H9 (cell line): ENCODE results near the gene ABR. TPM values are rescaled to one million over a fixed set of nuclear protein-coding genes. Genes with fewer than 3 reads are reported as not detected.

Source experiments
- DNase-seq: peaks from one replicate; pipeline ENCODE4 v3.0.0-alpha.2; 2017
- H2AFZ ChIP-seq: one replicate; pipeline ENCODE4 v1.6.1; 2013; ENCODE audit warnings: mild to moderate bottlenecking, low read length, control low read depth, moderate library complexity
- H2AK5ac ChIP-seq: 2 replicates; pipeline ENCODE4 v1.6.1; 2013; ENCODE audit warnings: low read length, control low read depth, mixed read lengths; ENCODE audit not compliant: insufficient read length
- H2BK120ac ChIP-seq: one replicate; pipeline ENCODE4 v1.6.1; 2013; ENCODE audit warnings: low read depth, mild to moderate bottlenecking, low read length, control low read depth, inconsistent platforms; ENCODE audit not compliant: poor library complexity, severe bottlenecking
- H2BK12ac ChIP-seq: 2 replicates; pipeline ENCODE4 v1.6.1; 2013; ENCODE audit warnings: low read length, control low read depth, mixed read lengths, low read depth; ENCODE audit not compliant: insufficient read length
- H2BK15ac ChIP-seq: 2 replicates; pipeline ENCODE4 v1.6.1; 2013; ENCODE audit warnings: low read depth, low read length, control low read depth
- H2BK20ac ChIP-seq: one replicate; pipeline ENCODE4 v1.6.1; 2013; ENCODE audit warnings: low read depth, mild to moderate bottlenecking, low read length, control low read depth, inconsistent platforms; ENCODE audit not compliant: poor library complexity, severe bottlenecking
- H2BK5ac ChIP-seq: 2 replicates; pipeline ENCODE4 v1.6.1; 2013; ENCODE audit warnings: low read length, control low read depth, mixed read lengths; ENCODE audit not compliant: insufficient read length
- H3K14ac ChIP-seq: 2 replicates; pipeline ENCODE4 v1.6.1; 2013; ENCODE audit warnings: low read length, control low read depth; ENCODE audit not compliant: insufficient read depth
- H3K18ac ChIP-seq: 2 replicates; pipeline ENCODE4 v1.6.1; 2013; ENCODE audit warnings: low read depth, mild to moderate bottlenecking, mixed read lengths, low read length, control low read depth; ENCODE audit not compliant: insufficient read length
- H3K23ac ChIP-seq: 2 replicates; pipeline ENCODE4 v1.6.1; 2013; ENCODE audit warnings: low read length, control low read depth, mixed read lengths, low read depth; ENCODE audit not compliant: insufficient read length
- H3K23me2 ChIP-seq: 2 replicates; pipeline ENCODE4 v1.6.1; 2013; ENCODE audit warnings: low read depth, mild to moderate bottlenecking, mixed read lengths, low read length, control low read depth; ENCODE audit not compliant: insufficient read length, poor library complexity, severe bottlenecking
- H3K27ac ChIP-seq: 2 replicates; pipeline ENCODE4 v1.5.1; 2013; ENCODE audit warnings: low read length, control low read depth, mixed read lengths, low read depth; ENCODE audit not compliant: insufficient read length
- H3K27me3 ChIP-seq: 2 replicates; pipeline ENCODE4 v1.6.1; 2013; ENCODE audit warnings: low read length, control low read depth, inconsistent platforms; ENCODE audit not compliant: insufficient read depth
- H3K4ac ChIP-seq: 2 replicates; pipeline ENCODE4 v1.6.1; 2013; ENCODE audit warnings: low read depth, mild to moderate bottlenecking, control low read depth, inconsistent platforms, low read length, moderate library complexity
- H3K4me1 ChIP-seq: 2 replicates; pipeline ENCODE4 v1.6.1; 2013; ENCODE audit warnings: low read length, control low read depth, inconsistent platforms; ENCODE audit not compliant: insufficient read depth
- H3K4me2 ChIP-seq: 2 replicates; pipeline ENCODE4 v1.6.1; 2013; ENCODE audit warnings: low read length, control low read depth, mixed read lengths; ENCODE audit not compliant: insufficient read length, insufficient read depth
- H3K56ac ChIP-seq: 2 replicates; pipeline ENCODE4 v1.6.1; 2013; ENCODE audit warnings: low read depth, mild to moderate bottlenecking, mixed read lengths, low read length, control low read depth; ENCODE audit not compliant: insufficient read length
- H3K79me1 ChIP-seq: 2 replicates; pipeline ENCODE4 v1.6.1; 2013; ENCODE audit warnings: low read depth, mild to moderate bottlenecking, moderate library complexity, low read length, control low read depth, inconsistent platforms; ENCODE audit not compliant: insufficient read depth, poor library complexity, severe bottlenecking
- H3K79me2 ChIP-seq: 2 replicates; pipeline ENCODE4 v1.6.1; 2013; ENCODE audit warnings: low read length, control low read depth, inconsistent platforms; ENCODE audit not compliant: insufficient read depth
- H3K9ac ChIP-seq: 2 replicates; pipeline ENCODE4 v1.6.1; 2013; ENCODE audit warnings: low read length, control low read depth, mixed read lengths; ENCODE audit not compliant: insufficient read length; ENCODE audit errors: extremely low read depth
- H3K9me3 ChIP-seq: one replicate; pipeline ENCODE4 v1.6.1; 2013; ENCODE audit warnings: low read depth, low read length, inconsistent platforms; ENCODE audit not compliant: control insufficient read depth
- H3T11ph ChIP-seq: one replicate; pipeline ENCODE4 v1.6.1; 2013; ENCODE audit warnings: mild to moderate bottlenecking, low read length, control low read depth, inconsistent platforms
- H4K20me1 ChIP-seq: one replicate; pipeline ENCODE4 v1.6.1; 2013; ENCODE audit not compliant: control insufficient read depth, insufficient read length, insufficient read depth
- H4K5ac ChIP-seq: 2 replicates; pipeline ENCODE4 v1.6.1; 2013; ENCODE audit warnings: low read depth, mild to moderate bottlenecking, mixed read lengths, low read length, control low read depth; ENCODE audit not compliant: insufficient read length
- H4K8ac ChIP-seq: replicated peaks from 2 replicates; pipeline ENCODE4 v1.6.1; 2013; ENCODE audit warnings: low read length, control low read depth, mixed read lengths, low read depth; ENCODE audit not compliant: insufficient read length
- H4K91ac ChIP-seq: 2 replicates; pipeline ENCODE4 v1.6.1; 2013; ENCODE audit warnings: low read depth, mild to moderate bottlenecking, moderate library complexity, mixed read lengths, low read length, control low read depth; ENCODE audit not compliant: insufficient read length
- H3K27ac Mint-ChIP-seq, 3 experiments: 2 replicates in 2 of 3; 3 replicates in 1 of 3; pipeline ENCODE4 v1.8.0; 2020 to 2021; ENCODE audit warnings: mixed read lengths in 3 of 3, mild to moderate bottlenecking in 1 of 3, moderate library complexity in 1 of 3
- H3K27me3 Mint-ChIP-seq: 2 replicates; pipeline ENCODE4 v1.8.0; 2021; ENCODE audit warnings: low read depth, mild to moderate bottlenecking, moderate library complexity, mixed read lengths
- H3K36me3 Mint-ChIP-seq, 3 experiments: 2 replicates in 2 of 3; 3 replicates in 1 of 3; pipeline ENCODE4 v1.8.0; 2020 to 2021; ENCODE audit warnings: low read depth in 3 of 3, mixed read lengths in 3 of 3; ENCODE audit not compliant: insufficient read depth in 1 of 3
- H3K4me1 Mint-ChIP-seq, 2 experiments: 2 replicates each; pipeline ENCODE4 v1.8.0; 2020; ENCODE audit warnings: mixed read lengths in 2 of 2
- H3K4me3 Mint-ChIP-seq, 2 experiments: 2 replicates in 1 of 2; 3 replicates in 1 of 2; pipeline ENCODE4 v1.8.0; 2020 to 2021; ENCODE audit warnings: mild to moderate bottlenecking in 2 of 2, mixed read lengths in 2 of 2, moderate library complexity in 1 of 2
- H3K9me3 Mint-ChIP-seq, 2 experiments: 2 replicates in 1 of 2; 3 replicates in 1 of 2; pipeline ENCODE4 v1.8.0; 2020; ENCODE audit warnings: mild to moderate bottlenecking in 2 of 2, mixed read lengths in 2 of 2, moderate library complexity in 1 of 2
- CTCF ChIP-seq: fragments of 200-600 bp; sonication (generic); conservative IDR thresholded peaks from 3 replicates; pipeline ENCODE4 v1.8.0; 2021; ENCODE audit warnings: antibody characterized with exemption, mild to moderate bottlenecking
- WGBS: extraction: QIAGEN DNeasy Blood & Tissue Kit; methylation state at CpG from one replicate; pipeline ENCODE4 v1.1.7; 2013; ENCODE audit warnings: missing lambda C conversion rate, low lambda C conversion rate, mixed read lengths; ENCODE audit not compliant: insufficient read length; ENCODE audit errors: extremely low coverage; 5-methylcytosine and 5-hydroxymethylcytosine counted together
- total RNA-seq: library from RNA; stranded (reverse); gene quantifications from 2 replicates; pipeline ENCODE4 v1.2.1, GENCODE V29; 2021

Gene ABR
- total RNA-seq, 1 experiment from 2014 or later = 34.7 TPM

GRCh38 chr17:992933-993332 lies 186.8 kb downstream of the ABR start:
- Histone ChIP-seq H3K27me3 (no peaks in the 10 kb centered on the region; the same call in 1 of the 2 replicates), H3K56ac (no peak overlapping the region), H4K5ac (no peak overlapping the region), H2BK20ac (no peak overlapping the region), H3K23me2 (peaks cover 3% of the 10 kb centered on the region), H3K14ac (no peak overlapping the region), H3K18ac (no peak overlapping the region), H3K23ac (no peak overlapping the region), H2BK5ac (no peak overlapping the region), H2AK5ac (no peak overlapping the region), H4K8ac (no peak overlapping the region), H3K79me1 (no peaks in the 10 kb centered on the region), H3K4me1 (peaks cover 2% of the 10 kb centered on the region; the same call in 1 of the 2 replicates), H3K4ac (no peak overlapping the region), H4K91ac (no peak overlapping the region), H3K9me3 (no peaks in the 10 kb centered on the region), H3T11ph (no peak overlapping the region), H3K27ac (no peak overlapping the region), H2BK12ac (no peak overlapping the region), H3K9ac (no peak overlapping the region), H2AFZ (no peak overlapping the region), H2BK120ac (no peak overlapping the region), H3K79me2 (no peaks in the 10 kb centered on the region; the same call in 1 of the 2 replicates), H2BK15ac (no peak overlapping the region), H3K4me2 (no peak overlapping the region), H4K20me1 (no peaks in the 10 kb centered on the region)
- DNase-seq = no peak
- Mint-ChIP-seq H3K27me3 (peaks cover 21% of the 10 kb centered on the region), H3K4me1 (peaks cover 3% of the 10 kb centered on the region in 2 experiments), H3K36me3 (no peaks in the 10 kb centered on the region), H3K9me3 (peaks cover 3 to 10% of the 10 kb centered on the region in 2 experiments; a peak in 4 of 5 replicates), H3K4me3 (no peak overlapping the region), H3K27ac (no peak overlapping the region)
- no peak for TF ChIP-seq CTCF
- no CpG with 5 or more reads among the region's 13 CpGs for WGBS
